Thoracic aorta (tissue), 2 donors: ENCODE results near the gene SNN. TPM values are rescaled to one million over a fixed set of nuclear protein-coding genes. Genes with fewer than 3 reads are reported as not detected.
A peak's percentile ranks its signal among the peaks of the same experiment; 100 is the strongest.

Source experiments
- ATAC-seq: fragments of 150-250 bp; one replicate; pipeline ENCODE4 v1.8.0; 2017; ENCODE audit warnings: low read depth; ENCODE audit not compliant: insufficient number of reproducible peaks, low FRiP score
- DNase-seq: peaks from one replicate; pipeline ENCODE4 v3.0.0-alpha.2; 2020; ENCODE audit warnings: low spot score
- H3K27ac ChIP-seq, 2 donors: fragments of 200-600 bp; sonication (generic); 1 replicate in 1 of 2; 2 replicates in 1 of 2; pipeline ENCODE4 v1.5.1; 2016; ENCODE audit warnings: mild to moderate bottlenecking in 2 of 2, moderate library complexity in 2 of 2
- H3K27me3 ChIP-seq: fragments of 200-600 bp; sonication (generic); replicated peaks from 2 replicates; pipeline ENCODE4 v1.6.0; 2016; ENCODE audit warnings: mild to moderate bottlenecking; ENCODE audit not compliant: insufficient read depth
- H3K36me3 ChIP-seq: fragments of 200-600 bp; sonication (generic); one replicate; pipeline ENCODE4 v1.5.1; 2016
- H3K4me1 ChIP-seq, 2 donors: fragments of 200-600 bp; sonication (generic); 1 replicate in 1 of 2; 2 replicates in 1 of 2; pipeline versions ENCODE4 v1.5.1 to v1.6.0; 2016; ENCODE audit warnings: low read depth in 2 of 2, mild to moderate bottlenecking in 1 of 2; ENCODE audit not compliant: control insufficient read depth in 1 of 2
- H3K4me3 ChIP-seq: fragments of 200-600 bp; sonication (generic); 2 replicates; pipeline ENCODE4 v1.5.1; 2016; ENCODE audit warnings: mild to moderate bottlenecking
- H3K9me3 ChIP-seq: fragments of 200-600 bp; sonication (generic); 2 replicates; pipeline ENCODE4 v1.5.1; 2016
- CTCF ChIP-seq: fragments of 200-600 bp; sonication (generic); IDR thresholded peaks from one replicate; pipeline ENCODE4 v1.5.1; 2019; ENCODE audit warnings: antibody characterized with exemption
- total RNA-seq, 2 donors: library from RNA; depleted of rRNA; stranded (reverse); fragments of >200 nt; gene quantifications; one replicate each; pipeline versions ENCODE4 v1.1.0 to v1.2.3, GENCODE V29; 2016

The SNN gene
- total RNA-seq, 2 donors from 2014 or later, result 14.6 to 21.4 TPM

GRCh38 chr16:11660565-11660964 lies 7.7 kb upstream of the SNN start:
- Histone ChIP-seq H3K4me3 (no peak overlapping the region), H3K4me1 (peaks cover 8 to 14% of the 10 kb centered on the region in 2 donors), H3K36me3 (no peaks in the 10 kb centered on the region), H3K27ac (no peak overlapping the region), H3K9me3 (no peaks in the 10 kb centered on the region), H3K27me3 (no peaks in the 10 kb centered on the region)
- TF ChIP-seq CTCF, result no peak
- no peak for ATAC-seq
- no peak for DNase-seq

GRCh38 chr16:11662582-11662981 lies 5.7 kb upstream of the SNN start:
- no peak for ATAC-seq
- no peak overlapping the region for H3K4me3 ChIP-seq
- H3K36me3 ChIP-seq, result no peaks in the 10 kb centered on the region
- H3K27ac ChIP-seq, result no peak overlapping the region
- H3K9me3 ChIP-seq, result no peaks in the 10 kb centered on the region
- H3K4me1 ChIP-seq, result peaks cover 10 to 16% of the 10 kb centered on the region in 2 donors
- no peak for TF ChIP-seq CTCF
- DNase-seq, result no peak
- H3K27me3 ChIP-seq, result no peaks in the 10 kb centered on the region

DNA sequence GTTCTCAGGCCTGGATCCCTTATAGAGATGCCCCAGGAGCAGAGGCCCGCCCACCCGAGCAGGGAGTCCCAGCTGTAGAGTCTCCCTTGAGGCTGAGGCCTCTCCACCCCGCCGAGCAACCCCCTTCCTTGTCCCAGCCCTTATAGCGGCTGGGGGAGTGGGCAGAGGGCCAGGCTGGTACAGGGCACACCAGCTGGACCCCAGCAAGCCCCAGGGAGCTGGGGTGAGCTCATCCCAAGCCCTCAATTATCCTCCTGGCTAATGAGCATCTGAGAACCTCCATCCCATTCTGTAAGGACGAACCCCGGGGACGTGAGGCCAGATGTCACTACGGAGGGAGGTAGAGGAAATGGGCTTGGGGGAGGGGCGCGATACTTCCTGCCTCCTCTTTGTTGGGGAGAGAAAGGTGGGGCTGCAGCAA lies 3.2 kb upstream of the SNN start:
- Histone ChIP-seq H3K4me3 (no peak overlapping the region), H3K27me3 (no peaks in the 10 kb centered on the region), H3K27ac (no peak overlapping the region), H3K9me3 (no peaks in the 10 kb centered on the region), H3K4me1 (peaks cover 13 to 17% of the 10 kb centered on the region in 2 donors), H3K36me3 (no peaks in the 10 kb centered on the region)
- no peak for DNase-seq
- TF ChIP-seq CTCF, result no peak
- ATAC-seq, result no peak

GRCh38 chr16:11666103-11667055 lies 1.9 kb upstream of the SNN start:
- Histone ChIP-seq H3K27me3 (no peaks in the 10 kb centered on the region), H3K4me3 (no peak overlapping the region), H3K4me1 (peaks cover 15 to 30% of the 10 kb centered on the region in 2 donors), H3K9me3 (no peaks in the 10 kb centered on the region), H3K36me3 (no peaks in the 10 kb centered on the region), H3K27ac (no peak overlapping the region)
- ATAC-seq (no peak), DNase-seq (no peak)
- no peak for TF ChIP-seq CTCF

GRCh38 chr16:11667221-11667823 lies 933 bp upstream of the SNN start:
- no peak for TF ChIP-seq CTCF
- no peaks in the 10 kb centered on the region for H3K9me3 ChIP-seq
- H3K4me3 ChIP-seq, result peak overlapping the region; percentile 78

More at GRCh38 chr16:11667221-11667823, 933 bp upstream of the SNN start:
- ATAC-seq (no peak), DNase-seq (no peak)
- Histone ChIP-seq H3K36me3 (no peaks in the 10 kb centered on the region), H3K27me3 (no peaks in the 10 kb centered on the region), H3K27ac (peak overlapping the region in 1 of 2 donors; percentile 46), H3K4me1 (peaks cover 18 to 40% of the 10 kb centered on the region in 2 donors)
